Omental fat pad (tissue), 4 donors: Measurements from ENCODE around the gene CARD8. TPM values are rescaled to one million over a fixed set of nuclear protein-coding genes. Genes with fewer than 3 reads are reported as not detected.
"Not testable (repeated sequence)": the region's sequence is repeated elsewhere in the genome, so short reads cannot be mapped to it uniquely, and the experiment has no call there.

ENCODE experiments used
- ATAC-seq: fragments of 150-250 bp; one replicate; pipeline ENCODE4 v1.9.1; 2016; ENCODE audit warnings: mild to moderate bottlenecking, moderate library complexity; ENCODE audit not compliant: low FRiP score
- DNase-seq: peaks from one replicate; pipeline ENCODE4 v3.0.0-alpha.2; 2019; ENCODE audit warnings: low spot score
- CTCF ChIP-seq, 3 donors: fragments of 450-650 bp; IDR thresholded peaks; one replicate each; pipeline ENCODE4 v1.5.1; 2016 to 2017; ENCODE audit warnings: antibody characterized with exemption in 3 of 3, mild to moderate bottlenecking in 3 of 3, moderate library complexity in 2 of 3
- total RNA-seq, 4 donors: library from RNA; depleted of rRNA; stranded (reverse); fragments of >200 nt; gene quantifications; one replicate each; pipeline ENCODE4 v1.1.0, GENCODE V29; 2016

CARD8 gene
- total RNA-seq, 4 donors from 2014 or later: 28.3 to 144 (median 46.6) TPM

DNA sequence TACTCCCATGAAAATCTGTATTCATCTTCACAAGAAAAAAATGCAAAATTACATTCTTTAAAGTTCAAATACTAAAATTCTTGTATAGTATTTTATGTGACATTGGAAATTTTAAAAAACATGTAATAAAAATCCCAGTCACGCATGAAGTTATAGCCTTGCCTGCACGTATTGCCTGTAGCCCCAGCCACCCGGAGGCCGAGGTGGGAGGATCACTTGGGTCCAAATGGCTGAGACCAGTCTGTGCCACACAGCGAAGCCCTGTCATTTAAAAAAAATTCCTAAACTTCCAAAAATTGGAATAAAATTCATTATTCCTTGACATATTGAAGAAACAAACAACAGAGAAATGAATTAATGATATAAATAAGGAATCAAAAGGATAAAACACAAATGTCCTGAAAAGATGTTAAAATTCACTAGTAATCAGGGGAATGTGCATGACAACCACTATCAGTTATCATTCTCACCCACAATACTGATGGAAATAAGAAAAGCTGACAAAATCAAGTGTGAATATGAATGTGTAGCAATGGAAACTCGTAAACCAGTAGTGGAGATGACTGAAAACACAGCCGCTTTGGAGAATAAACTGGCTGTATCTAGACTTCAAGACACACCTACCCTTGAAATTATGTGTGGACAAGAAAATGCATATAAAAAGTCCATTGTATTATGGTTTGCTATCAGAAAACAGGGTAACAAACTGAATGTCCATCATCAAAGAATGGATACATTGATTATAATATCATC, 7.5 kb downstream of the CARD8 start:
- ATAC-seq (no peak), DNase-seq (no peak)
- TF ChIP-seq CTCF (IDR thresholded peaks at IDR 0.05): no peak

- no peak for TF ChIP-seq CTCF (IDR thresholded peaks at IDR 0.05)
- ATAC-seq (no peak), DNase-seq (no peak)
Observed at GRCh38 chr19:48247212-48247611, 8.5 kb downstream of the CARD8 start.

GRCh38 chr19:48246101-48246500, 9.6 kb downstream of the CARD8 start:
- ATAC-seq (no peak), DNase-seq (no peak)
- no peak for TF ChIP-seq CTCF (IDR thresholded peaks at IDR 0.05)

- ATAC-seq: no peak
- TF ChIP-seq CTCF (IDR thresholded peaks at IDR 0.05): no peak
- DNase-seq: no peak
Observed at GRCh38 chr19:48244281-48244680, 11.4 kb downstream of the CARD8 start.

DNA sequence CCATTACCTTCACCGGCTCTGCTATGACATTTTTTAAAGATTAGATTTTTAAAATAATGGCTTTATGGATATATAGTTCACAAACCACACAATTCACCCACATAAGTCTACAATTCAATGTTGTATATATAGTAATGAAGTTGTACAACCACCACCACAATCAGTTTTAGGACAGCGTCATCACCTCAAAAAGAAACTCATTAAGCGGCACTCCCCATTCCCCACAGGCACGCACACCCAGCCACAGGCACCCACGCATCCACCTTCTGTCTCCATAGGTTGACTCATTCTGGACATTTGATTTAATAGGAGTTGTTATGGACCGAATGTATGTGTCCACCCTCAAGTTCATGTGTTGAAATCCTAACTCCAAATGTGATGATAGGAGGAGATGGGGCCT, 13.9 kb downstream of the CARD8 start:
- DNase-seq, ATAC-seq: not testable (repeated sequence)

DNA sequence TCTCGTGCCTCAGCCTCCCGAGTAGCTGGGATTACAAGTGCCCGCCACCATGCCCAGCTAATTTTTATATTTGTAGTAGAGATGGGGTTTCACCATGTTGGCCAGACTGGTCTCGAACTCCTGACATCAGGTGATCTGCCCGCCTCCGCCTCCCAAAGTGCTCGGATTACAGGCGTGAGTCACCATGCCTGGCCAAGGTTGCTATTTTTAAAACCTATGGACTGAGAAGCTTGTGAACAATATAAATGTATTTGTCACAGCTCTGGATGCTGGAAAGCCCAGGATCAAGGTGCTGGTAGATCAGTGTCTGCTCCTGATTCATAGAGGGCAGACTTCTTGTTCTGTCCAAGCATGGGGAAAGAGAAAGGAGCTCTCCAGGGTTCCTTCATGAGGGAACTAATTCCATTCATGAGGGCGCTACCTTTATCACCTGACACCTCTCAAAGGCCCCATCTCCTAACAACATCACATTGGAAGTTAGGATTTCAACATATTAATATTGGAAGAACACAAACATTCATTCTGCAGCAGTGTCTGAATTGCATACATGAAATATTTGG, 16.1 kb downstream of the CARD8 start:
- DNase-seq (no peak), ATAC-seq (no peak)
- no peak for TF ChIP-seq CTCF (IDR thresholded peaks at IDR 0.05)

GRCh38 chr19:48239120-48239519, 16.6 kb downstream of the CARD8 start:
- TF ChIP-seq CTCF (IDR thresholded peaks at IDR 0.05): no peak
- DNase-seq (no peak), ATAC-seq (no peak)
